GM12878 (cell line): ENCODE data around the gene FCHSD2.

Experiments
- HDAC6 ChIP-seq: fragments of 200-600 bp; sonication (generic); IDR thresholded peaks from one replicate; pipeline ENCODE4 v1.8.0; 2017; ENCODE audit warnings: antibody characterized with exemption; ENCODE audit not compliant: unreplicated experiment
- TARDBP ChIP-seq: IDR thresholded peaks from 2 replicates; pipeline ENCODE4 v1.6.1; 2016; ENCODE audit warnings: borderline replicate concordance

DNA sequence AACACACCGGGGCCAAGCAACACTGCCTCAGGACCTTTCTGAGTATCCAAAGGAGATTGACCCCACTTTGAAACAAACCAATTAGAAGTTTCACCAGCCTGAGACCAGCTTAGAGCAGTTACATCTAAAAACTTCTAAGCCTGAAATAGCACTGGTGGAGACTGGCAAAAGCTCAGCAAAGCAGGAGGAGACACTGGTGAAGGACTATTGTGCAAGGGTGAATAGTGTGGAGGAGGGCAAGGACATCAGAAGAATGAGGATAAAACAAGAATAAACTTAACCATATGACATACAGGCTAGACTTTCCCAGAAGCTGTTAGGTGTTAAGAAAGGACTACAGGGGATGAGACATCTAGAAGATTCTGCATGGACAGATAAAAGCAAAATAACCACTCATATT is 152.4 kb downstream of the FCHSD2 start:
- TF ChIP-seq HDAC6 = no peak
- TF ChIP-seq TARDBP = no peak
